ENCODE measurements around the gene SYP. TPM values are rescaled to one million over a fixed set of nuclear protein-coding genes. Genes with fewer than 3 reads are reported as not detected.

SYP gene
- total and polyA plus RNA-seq, 9 donors: 0.69 to 3.3 (median 1.9) TPM

- no peaks in the 10 kb centered on the region for H3K36me3 ChIP-seq
- peak overlapping the region; percentile 68 to 85 for H3K27ac ChIP-seq
- TF ChIP-seq EP300 (IDR thresholded peaks at IDR 0.05) (no peak), POLR2A (IDR thresholded peaks at IDR 0.05) (peak; percentile 57)
- no peaks in the 10 kb centered on the region for H3K27me3 ChIP-seq
- peak overlapping the region; percentile 62 for H3K4me3 ChIP-seq
- H3K4me1 ChIP-seq (ENCODE audit: insufficient read depth): no peaks in the 10 kb centered on the region
- DNase-seq: peak; percentile 84 to 91 (median 87)
- intact Hi-C loops (cut with DNase I): loop anchor here in 1 of 4 donors (5.0 kb wide), 1 partner anchor 734 kb away; no protein-coding TSS in a partner anchor
- no peaks in the 10 kb centered on the region for H3K9me3 ChIP-seq
- 36 to 45% (median 38%) methylated on average over 32 of the region's 32 CpGs for WGBS, 3 donors
These were observed 9.0 kb downstream of the SYP start for GRCh38 chrX:49190821-49191573.

DNA sequence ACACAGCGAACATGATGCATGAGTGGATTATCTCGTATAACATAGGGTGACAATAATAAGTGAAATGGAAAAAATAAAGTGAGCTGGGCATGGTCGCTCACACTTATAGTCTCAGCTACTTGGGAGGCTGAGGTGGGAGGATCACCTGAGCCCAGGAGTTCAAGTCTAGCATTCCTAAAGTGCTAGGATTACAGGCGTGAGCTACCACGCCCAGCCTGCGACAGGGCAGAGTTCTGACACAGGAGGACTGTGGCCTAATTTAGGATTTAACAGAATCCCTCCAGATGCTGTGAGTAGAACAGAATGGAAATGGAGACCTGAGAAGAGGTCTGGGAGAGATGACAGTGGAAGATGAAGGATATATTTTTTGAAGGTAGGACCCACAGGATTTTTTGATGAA is 10.4 kb downstream of the SYP start:
- Histone ChIP-seq H3K27me3 (no peaks in the 10 kb centered on the region), H3K4me3 (no peak overlapping the region), H3K9me3 (no peaks in the 10 kb centered on the region), H3K36me3 (no peaks in the 10 kb centered on the region), H3K4me1 (ENCODE audit: insufficient read depth) (no peaks in the 10 kb centered on the region), H3K27ac (no peak overlapping the region)
- intact Hi-C loops (cut with DNase I): loop anchor here in 1 of 4 donors (5.0 kb wide), 1 partner anchor 732 kb away; no protein-coding TSS in a partner anchor
- WGBS, 3 donors: 73 to 77% (median 76%) methylated on average over 6 of the region's 6 CpGs
- TF ChIP-seq, protein P1, sequence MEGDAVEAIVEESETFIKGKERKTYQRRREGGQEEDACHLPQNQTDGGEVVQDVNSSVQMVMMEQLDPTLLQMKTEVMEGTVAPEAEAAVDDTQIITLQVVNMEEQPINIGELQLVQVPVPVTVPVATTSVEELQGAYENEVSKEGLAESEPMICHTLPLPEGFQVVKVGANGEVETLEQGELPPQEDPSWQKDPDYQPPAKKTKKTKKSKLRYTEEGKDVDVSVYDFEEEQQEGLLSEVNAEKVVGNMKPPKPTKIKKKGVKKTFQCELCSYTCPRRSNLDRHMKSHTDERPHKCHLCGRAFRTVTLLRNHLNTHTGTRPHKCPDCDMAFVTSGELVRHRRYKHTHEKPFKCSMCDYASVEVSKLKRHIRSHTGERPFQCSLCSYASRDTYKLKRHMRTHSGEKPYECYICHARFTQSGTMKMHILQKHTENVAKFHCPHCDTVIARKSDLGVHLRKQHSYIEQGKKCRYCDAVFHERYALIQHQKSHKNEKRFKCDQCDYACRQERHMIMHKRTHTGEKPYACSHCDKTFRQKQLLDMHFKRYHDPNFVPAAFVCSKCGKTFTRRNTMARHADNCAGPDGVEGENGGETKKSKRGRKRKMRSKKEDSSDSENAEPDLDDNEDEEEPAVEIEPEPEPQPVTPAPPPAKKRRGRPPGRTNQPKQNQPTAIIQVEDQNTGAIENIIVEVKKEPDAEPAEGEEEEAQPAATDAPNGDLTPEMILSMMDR (IDR thresholded peaks at IDR 0.05): no peak
- DNase-seq: no peak

- 57 to 62% (median 59%) methylated on average over 8 of the region's 8 CpGs for WGBS, 3 donors
- no peak for DNase-seq
- Histone ChIP-seq H3K27ac (no peak overlapping the region), H3K27me3 (no peaks in the 10 kb centered on the region), H3K9me3 (no peaks in the 10 kb centered on the region), H3K4me3 (no peak overlapping the region), H3K4me1 (ENCODE audit: insufficient read depth) (no peaks in the 10 kb centered on the region), H3K36me3 (no peaks in the 10 kb centered on the region)
- intact Hi-C loops (cut with DNase I): no loop called here
- no peak for TF ChIP-seq EP300 (IDR thresholded peaks at IDR 0.05)
- no peak for TF ChIP-seq POLR2A (IDR thresholded peaks at IDR 0.05)
- TF ChIP-seq, protein P1 (IDR thresholded peaks at IDR 0.05): no peak
These were observed 11.4 kb downstream of the SYP start for GRCh38 chrX:49188468-49189076.

GRCh38 chrX:49187526-49187925 is 12.5 kb downstream of the SYP start:
- no peak for DNase-seq

More at GRCh38 chrX:49187526-49187925, 12.5 kb downstream of the SYP start:
- TF ChIP-seq POLR2A (IDR thresholded peaks at IDR 0.05): no peak
- TF ChIP-seq EP300 (IDR thresholded peaks at IDR 0.05): no peak
- TF ChIP-seq, protein P1 (IDR thresholded peaks at IDR 0.05): no peak
- intact Hi-C loops (cut with DNase I): no loop called here
- no peaks in the 10 kb centered on the region for H3K4me1 ChIP-seq (ENCODE audit: insufficient read depth)
- H3K36me3 ChIP-seq: no peaks in the 10 kb centered on the region
- no peaks in the 10 kb centered on the region for H3K9me3 ChIP-seq
- H3K27ac ChIP-seq: no peak overlapping the region
- no peaks in the 10 kb centered on the region for H3K27me3 ChIP-seq
- no peak overlapping the region for H3K4me3 ChIP-seq
- 71 to 82% (median 73%) methylated on average over 10 of the region's 10 CpGs for WGBS, 3 donors

All from ovary (tissue), 9 donors.